NCI-H2227 treated with DMSO at 0.1 percent for 48 hours (cell line): Measurements from ENCODE around the gene KLHL8.
"Not testable (repeated sequence)": the region's sequence is repeated elsewhere in the genome, so short reads cannot be mapped to it uniquely, and the experiment has no call there.

Experiments
- DNase-seq: peaks from one replicate; lab custom pipeline; 2025; lab: John Stamatoyannopoulos, UW

Gene KLHL8

DNA sequence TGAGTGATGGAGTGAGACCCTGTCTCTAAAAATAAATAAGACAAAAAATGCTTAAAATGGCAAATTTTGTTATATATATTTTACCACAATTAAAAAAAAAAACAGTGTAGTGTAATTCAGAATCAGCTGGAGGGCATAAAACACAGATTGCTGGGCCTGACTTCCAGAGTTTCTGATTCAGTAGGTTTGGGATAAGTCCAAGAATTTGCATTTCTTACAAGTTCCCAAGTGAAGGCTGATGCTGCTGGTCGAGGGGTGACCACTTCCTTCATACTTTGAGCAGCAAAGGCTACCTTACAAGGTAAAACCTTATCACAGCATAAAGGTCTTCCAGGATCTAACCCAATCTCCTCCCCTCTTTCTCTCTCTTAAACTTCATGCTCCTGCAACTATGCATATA, 40.7 kb downstream of the KLHL8 start:
- DNase-seq: no peak

DNA sequence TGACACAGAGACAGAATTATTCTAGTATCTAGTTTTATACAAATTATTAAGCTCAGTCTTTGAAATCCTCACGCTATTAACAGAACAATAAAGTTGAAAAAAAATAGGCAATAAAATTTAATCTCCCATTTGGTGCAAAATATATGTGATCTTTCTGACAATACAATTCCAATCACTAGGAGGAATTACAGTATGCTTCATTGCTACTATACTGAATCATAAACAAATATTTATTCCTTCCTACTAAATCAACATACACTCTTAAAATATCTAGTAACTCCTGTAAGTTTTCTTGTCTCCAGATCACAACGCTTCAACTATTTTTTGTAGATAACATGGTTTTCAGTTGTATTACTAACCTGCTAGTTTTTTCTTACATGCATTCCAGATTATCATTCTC, 45.7 kb downstream of the KLHL8 start:
- no peak for DNase-seq

DNA sequence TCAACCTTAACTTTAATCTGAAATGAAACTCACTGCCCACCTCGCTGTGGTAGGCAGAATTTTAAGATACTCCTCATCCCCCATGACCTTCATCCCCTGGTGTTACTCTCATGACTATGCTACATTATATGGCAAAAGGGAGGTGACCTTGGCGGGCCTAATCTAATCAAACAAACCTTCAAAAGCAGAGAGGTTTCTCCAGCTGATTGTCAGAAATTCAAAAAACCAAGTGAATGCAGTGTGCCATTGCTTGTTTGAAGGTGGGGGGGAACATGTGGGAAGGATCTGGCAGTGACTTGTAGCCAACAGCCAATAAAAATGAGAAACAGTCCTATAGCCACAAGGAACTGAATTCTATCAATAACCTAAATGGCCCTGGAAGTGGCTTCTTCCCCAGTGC, 48.5 kb downstream of the KLHL8 start:
- DNase-seq: no peak

DNA sequence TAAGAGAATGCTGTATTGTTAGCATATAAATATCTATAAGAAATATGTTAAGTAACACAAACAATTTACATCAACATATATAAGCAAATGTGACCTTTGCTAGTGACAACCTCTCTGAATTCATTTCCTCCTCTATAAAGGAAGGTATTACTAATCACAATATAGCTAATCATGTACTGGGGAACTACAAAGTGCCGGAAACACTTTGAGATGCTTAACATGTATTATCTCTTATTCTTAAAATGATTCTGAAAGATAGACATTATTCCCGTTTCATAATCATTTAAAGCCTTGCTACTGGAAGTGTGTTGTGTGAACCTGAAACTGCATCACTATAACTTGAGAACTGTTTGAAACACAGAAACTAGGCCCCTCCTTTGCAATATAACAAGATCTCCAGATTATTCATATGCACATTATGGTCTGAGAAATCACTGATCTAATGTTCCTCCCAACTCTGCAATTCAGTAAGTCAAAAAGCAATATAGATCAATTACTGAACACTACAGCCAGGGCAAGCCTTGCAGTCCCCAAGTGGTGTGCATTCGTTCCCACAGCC, 54.0 kb downstream of the KLHL8 start:
- no peak for DNase-seq

DNA sequence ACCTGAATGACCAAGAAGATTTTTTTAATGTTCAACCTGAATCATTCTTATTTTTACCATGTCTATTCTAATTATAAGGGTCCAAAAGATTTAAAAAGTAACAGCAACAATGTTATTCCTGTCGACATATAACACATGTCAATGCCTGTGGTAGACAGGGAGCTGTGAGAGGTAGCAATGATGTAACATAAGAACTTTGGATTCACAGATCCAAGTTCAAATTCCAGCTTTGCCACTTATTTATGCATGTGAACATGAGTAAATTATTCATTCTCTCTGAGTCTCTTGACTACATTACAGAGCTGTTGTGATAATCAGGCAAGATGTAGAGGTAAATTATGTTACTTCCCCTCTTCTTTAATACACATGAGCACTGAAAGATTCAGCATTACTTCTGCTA, 54.5 kb downstream of the KLHL8 start:
- no peak for DNase-seq

DNA sequence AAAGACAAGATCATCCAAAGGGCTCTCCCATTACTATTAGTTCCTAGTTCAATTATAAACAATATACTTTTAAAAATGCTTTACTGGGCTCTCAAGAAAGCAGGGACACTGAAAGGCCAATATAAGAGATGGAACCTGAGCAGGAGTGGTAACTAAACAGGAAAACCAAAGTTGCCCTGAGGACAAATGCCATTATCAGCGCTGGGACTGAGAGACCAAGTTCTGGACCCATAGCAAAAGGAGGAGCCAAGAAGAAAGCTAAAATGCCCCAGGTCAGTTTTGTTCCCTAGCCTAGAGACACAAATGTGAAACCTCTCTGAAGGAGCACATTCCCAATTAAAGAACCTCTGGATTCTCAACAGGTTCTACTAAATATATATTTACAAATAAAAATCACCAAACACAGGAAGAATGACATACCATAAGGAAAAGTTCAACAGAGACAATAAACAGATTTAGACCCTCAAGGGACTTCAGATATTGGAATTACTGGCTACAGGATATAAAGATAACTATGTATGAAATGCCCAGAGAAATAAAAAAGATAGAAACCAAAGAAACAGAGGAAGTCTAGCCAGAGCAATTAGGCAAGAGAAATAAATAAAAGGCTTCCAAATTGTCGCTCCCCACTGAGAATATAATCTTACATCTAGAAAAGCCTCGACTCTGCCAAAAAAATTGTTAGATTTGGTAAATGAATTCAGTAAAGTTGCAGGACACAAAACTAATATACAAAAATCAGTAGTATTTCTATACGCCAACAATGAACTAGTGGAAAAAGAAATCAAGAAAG, 67.1 kb downstream of the KLHL8 start:
- DNase-seq: no peak

DNA sequence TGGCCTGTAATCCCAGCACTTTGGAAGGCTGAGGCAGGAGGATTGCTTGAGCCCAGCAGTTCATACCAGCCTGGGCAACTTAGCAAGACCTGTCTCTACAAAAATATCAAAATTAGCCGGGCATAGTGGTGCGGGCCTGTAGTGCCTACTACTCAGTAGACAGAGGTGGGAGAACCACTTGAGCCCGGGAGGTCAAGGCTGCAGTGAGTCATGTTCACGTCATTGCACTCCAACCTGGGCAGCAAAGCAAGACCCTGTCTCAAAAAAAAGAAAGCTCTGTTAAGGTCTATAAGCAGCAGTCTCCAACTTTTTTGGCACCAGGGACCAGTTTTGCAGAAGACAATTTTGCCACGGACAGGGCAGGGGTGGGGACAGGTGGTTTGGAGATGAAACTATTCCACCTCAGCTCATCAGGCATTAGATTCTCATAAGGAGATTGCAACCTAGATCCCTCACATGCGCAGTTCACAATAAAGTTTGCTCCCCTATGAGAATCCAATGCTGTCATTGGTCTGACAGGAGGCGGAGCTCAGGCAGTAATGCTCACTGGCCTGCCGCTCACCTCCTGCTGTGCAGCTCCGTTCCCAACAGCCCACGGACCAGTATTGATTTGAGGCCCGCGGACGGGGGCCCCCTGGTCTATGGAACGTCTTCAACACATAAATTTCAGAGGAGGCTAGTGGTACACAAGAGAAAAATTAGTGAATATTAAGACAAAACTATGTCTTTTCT, 67.9 kb downstream of the KLHL8 start:
- DNase-seq: no peak

DNA sequence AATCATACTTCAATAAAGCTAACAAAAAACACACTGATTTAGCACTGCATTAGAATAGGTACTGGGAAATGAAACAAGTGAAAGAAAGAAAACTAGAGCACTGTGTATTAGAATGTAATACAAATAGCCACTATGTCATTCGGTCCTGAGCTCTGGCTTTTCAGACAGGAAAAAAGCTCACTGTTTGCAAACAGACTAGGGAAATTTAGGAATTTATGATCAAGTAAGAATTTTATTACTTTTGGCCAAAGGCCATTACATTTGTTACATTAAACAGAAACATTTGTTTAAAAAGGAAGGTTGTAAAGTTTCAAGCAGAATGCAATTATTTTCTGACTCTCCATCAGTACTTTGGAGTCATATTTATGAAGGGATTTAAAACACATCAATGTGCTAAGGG, 68.7 kb downstream of the KLHL8 start:
- no peak for DNase-seq

DNA sequence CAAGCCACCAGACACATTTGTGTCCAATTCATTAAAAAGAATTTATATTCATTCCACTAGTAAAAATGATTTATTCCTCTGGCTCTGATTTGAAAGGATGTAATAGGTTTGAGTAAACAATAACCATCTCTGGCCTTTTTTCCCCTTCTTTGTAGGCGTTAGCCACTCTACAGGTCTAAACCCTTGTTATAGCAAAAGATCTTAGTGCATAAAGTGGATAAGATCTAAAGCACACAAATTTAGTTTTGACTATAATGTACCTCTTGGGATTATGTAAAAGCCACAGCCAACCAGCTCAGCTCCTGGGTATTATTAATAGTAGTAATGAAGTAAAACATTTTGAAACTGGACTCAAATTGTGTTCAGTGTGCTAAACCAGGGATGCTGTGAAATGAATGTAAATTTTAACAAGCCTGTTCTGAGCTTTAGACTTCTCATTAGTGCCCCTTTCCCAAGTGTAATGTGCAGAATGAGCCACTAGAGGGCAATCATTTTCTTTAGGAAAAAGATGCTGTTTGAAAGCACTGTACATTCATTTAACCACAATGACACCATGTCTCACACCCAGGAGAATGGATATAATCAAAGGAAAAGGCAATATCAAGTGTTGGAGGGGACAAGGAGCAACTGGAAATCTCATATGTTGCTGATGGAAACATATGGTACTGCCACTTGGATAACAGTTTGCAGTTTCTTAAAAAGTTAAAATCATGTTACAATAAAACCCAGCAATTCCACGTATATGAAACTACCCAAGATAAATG, 69.7 kb downstream of the KLHL8 start:
- DNase-seq: peak; percentile 41

DNA sequence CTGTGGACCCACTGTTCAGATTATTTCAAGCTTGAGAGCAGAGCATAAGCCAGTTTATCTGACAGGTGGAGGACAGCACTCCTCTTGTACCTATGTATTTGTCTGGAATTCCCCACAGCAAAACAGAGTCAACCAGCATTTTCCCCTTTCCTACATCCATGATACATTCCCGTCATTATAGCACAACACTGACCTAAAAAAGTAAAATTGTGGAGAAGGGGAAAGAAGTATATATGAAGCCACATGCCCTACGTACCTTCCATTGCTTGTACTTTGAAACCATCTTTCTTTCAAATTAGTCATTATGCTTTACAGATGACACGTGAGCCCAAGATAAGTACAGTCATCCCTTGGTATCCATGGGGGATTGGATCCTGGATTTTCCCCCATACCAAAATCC, 73.3 kb downstream of the KLHL8 start:
- DNase-seq: no peak

DNA sequence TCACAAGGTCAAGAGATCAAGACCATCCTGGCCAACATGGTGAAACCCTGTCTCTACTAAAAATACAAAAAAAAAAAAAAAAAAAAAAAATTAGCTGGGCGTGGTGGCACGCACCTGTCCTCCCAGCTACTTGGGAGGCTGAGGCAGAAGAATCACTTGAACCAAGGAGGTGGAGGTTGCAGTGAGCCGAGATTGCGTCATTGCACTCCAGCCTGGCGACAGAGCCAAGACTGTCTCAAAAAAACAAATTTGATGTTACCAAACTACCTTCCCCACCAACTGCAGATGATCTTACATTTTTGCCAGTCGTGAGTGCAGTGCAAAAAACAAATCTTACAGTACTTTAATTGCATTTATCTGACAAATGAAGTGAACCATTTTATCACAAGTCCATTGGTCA, 74.5 kb downstream of the KLHL8 start:
- DNase-seq: not testable (repeated sequence)

DNA sequence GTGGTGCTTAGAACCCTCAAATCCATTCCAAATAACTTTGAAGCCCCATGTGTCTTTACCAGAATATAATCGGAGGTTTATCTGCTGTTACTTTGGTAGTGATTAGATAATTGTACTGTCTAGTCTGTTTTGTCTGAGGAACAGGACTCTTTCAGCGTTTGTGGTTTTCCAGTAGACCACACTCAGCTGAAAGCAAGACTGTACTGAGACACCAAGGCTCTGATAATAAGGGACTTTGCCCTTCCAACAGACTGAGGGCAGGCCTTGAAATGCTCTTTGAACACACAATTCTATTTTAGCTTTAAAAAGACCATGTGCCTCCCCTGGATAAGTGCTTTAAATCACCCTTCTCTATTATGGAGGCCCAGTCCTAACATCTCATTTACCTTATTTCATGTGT, 76.1 kb downstream of the KLHL8 start:
- peak; percentile 79 for DNase-seq

DNA sequence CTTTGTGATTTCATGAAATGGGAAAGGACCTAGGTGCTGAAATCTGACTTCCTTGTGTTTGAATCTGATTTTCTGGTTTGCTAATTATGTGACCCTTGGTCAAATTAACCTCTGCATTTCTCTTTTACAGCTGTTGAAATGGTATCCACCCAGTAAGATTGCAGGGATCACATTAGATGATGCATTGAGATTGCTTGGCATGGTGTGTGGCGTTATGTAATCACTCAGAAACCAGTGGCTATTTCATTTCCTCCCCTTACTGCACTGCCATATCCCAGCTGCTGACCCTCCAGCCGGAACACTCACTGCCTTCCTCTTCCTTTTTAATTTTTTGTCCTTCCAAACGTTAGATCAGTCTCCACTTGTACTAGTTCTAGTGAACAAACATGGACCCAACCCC, 79.0 kb downstream of the KLHL8 start:
- DNase-seq: no peak

DNA sequence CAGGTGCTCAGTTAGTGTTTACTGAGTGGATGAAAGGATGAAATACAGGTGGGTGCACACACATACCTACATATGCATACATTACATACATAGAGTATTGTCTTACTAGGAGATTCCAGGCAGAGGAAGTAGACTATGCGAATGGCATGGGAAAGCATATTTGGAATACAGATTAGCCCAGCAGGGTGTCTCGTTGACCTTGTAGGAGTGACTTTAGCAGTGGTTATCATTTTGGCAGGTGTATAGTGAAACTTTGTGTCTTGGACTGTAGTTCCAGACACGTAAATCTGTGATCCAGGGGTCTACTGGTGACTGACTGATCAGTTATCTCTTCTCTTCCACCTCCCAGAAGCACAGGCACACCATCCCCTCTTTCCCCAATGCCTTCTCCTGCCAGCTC, 86.3 kb downstream of the KLHL8 start:
- DNase-seq: no peak

DNA sequence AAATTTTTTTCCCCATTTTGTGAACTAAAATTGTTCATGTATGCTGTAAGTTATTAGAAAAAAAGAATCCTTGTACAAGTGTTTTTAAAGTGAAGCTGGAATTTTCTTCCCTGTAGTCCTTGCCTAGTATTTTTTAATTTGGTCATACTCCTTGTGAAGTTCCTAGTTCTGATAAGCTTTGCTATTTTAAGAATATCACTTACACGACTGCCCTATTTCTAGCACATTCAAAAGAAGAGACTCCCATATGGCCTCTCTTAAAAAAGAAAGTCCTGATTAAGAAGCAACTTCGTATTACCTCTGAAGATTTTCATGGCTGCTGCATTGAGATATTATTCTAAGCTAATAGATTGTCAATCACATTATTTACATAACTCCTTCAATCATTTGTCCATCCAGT, 87.2 kb downstream of the KLHL8 start:
- DNase-seq: no peak

DNA sequence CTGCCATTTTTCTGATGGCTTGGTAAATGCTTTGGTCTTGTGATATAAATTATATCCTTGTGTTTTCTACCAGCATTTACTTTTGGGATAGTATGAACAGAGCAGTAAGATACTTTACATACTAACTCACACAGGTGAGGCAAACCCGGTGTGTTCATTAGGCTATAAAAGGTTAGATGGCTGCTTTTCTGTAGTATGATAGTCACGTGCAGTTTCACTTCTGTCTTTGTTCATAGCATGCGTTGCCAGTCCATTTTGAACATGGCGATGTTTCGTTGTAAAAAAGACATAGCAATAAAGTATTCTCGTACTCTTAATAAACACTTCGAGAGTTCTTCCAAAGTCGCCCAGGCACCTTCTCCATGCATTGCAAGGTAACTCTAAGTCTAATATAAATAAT, 88.4 kb downstream of the KLHL8 start:
- DNase-seq: no peak

DNA sequence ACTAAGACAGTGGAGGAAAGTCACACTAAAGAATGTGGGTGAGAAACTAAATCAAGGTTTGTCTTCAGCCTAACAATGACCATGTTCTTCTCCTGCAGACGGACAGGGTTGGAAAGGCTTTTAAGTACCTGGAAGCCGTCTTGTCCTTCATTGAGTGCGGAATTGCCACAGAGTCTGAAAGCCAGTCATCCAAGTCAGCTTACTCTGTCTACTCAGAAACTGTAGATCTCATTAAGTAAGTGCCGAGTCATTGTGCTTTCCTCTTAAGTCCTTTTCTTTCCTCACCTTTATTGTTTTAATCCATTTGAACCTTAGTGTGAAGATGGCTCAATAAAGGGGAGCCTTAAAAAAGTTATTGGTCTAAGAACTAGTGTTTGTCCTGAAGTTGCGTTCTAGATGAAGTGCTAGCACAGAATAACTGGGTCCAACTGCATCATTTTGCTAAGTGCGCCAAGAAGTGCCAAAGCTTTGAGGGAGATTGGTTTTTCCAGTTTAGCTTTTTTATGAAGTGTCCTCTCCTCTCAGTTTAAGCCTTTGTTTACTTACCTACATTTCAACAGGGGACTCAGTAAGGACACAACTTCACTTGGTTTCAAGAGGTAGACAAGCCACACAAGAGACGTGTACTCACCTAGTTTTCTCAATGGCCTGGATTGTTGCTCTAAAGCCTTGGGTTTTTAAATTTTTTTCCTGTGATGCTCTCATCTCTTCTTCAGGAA, 89.3 kb downstream of the KLHL8 start:
- DNase-seq: no peak

DNA sequence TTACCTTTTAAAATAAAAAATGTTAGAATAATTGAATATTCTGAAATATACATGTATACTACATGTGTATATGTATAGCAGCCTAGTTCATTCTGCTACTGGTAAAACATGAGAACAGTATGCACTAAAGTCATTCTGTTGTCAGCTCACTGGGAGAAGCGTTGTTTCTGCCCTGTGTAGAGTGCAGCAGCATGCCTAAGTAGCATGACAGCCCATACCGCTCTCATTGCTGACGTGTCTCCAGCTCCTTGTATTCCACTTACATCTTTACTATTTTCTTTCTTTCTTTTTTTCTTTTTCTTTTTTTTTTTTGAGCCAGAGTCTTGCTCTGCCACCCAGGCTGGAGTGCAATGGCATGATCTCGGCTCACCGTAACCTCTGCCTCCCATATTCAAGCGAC, 90.7 kb downstream of the KLHL8 start:
- no peak for DNase-seq

DNA sequence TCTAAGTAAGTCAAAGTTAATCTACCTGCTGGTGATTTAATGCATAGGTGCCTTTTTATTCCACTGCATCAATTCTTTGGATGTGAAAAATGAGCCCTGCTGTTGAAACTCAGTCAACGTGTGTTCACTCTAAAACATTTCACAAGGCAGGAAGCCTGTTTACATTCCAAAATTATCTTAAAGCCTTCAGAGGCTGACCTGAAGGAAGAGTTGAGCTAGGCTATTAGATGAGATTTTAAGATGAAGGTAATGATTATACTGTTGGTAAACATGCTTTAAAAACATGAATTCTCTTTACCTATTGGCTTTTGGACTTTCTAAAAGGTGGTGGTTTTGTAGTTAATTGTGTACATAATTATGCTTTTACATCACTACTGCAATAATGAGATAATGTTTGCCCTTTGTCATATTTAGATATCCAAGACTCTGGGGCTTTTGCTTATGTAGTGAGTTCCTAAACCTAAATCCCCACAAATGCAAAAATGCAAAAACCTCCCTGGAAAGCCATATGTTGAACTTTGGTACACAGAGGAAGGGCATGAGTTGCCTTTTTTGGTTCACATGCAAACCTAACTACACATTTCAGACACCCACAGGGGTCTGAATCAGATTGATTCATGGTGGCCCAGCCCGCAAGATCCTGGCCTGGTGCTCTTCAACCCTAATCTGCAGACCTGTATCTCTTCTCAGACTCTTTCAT, 92.3 kb downstream of the KLHL8 start:
- no peak for DNase-seq

DNA sequence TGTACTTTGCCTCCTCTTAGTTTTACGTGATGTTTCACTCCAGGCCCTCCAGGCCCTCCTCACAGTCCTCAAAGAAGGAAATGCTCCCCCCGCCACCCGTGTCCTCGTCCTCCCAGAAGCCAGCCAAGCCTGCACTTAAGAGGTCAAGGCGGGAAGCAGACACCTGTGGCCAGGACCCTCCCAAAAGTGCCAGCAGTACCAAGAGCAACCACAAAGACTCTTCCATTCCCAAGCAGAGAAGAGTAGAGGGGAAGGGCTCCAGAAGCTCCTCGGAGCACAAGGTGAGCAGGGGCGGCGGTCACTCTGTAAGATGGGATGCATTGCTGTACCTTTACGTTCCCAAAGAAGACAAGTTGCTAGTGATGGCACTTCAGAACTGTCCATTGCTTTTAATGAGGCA, 94.4 kb downstream of the KLHL8 start:
- DNase-seq: no peak

DNA sequence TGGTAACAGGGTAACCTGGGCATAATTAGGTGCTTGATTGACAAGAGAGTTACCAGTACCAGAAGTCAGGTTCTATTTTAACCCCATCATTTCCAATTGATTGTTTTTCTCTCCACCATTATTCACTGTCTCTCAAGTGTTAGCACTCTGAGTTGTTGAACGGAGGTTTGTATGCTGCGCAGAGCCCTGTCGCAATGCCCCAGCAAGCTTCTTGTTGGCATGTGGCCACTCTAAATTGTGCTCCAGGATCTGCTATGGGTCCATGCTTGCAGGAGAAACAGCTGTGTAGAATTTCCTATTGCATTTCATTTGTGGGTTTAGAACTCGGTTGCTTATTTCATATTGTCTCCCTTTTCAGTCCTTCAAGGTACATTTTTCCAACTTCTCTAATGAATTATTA, 98.2 kb downstream of the KLHL8 start:
- no peak for DNase-seq
